Measurements from ENCODE around the gene TMEM221. TPM values are rescaled to one million over a fixed set of nuclear protein-coding genes. Genes with fewer than 3 reads are reported as not detected.

The TMEM221 gene
- total and polyA plus RNA-seq, 9 of the 15 experiments (the other 6 are each of a cell fraction or from before 2014, with no cell fraction given): 0.06 to 0.35 TPM; not detected in 7

DNA sequence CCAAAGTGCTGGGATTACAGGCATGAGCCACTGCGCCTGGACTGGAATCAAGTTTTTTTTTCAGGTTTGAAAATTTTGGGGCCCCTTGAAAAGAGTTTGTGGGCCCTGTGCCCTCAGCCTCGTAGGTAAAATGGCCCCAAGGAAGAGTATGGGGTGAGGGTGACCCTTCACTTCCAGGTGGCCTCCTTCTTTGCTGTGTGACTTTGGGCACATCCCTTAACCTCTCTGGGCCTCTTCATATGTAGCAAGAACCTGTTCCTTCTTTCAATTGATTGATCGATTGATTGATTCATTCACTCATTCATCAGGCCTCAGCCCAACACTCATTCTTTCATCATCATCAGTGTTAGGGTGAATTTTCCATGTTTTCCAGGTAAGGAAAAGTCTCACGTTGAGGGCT, 3.4 kb upstream of the TMEM221 start:
- CTCF ChIA-PET (ENCODE audit: low intra/inter-chr PET ratio): no interaction called here
- intact Hi-C loops (cut with micrococcal nuclease): loop anchor here (2.0 to 10.0 kb wide), 2 partner anchors 17 to 223 kb away; no protein-coding TSS in a partner anchor

More for the DNA sequence above, 3.4 kb upstream of the TMEM221 start:
- H3K27me3 ChIP-seq (ENCODE audit: control insufficient read depth in 2 of 2, insufficient read depth in 2 of 2, low read length in 2 of 2): peaks cover 0 to 15% of the 10 kb centered on the region in 2 experiments; a peak in 2 of 5 replicates
- H3K4me1 ChIP-seq (replicated peaks in 1 of 2; ENCODE audit: control insufficient read depth in 2 of 2, insufficient read depth in 2 of 2, low read length in 2 of 2): peaks cover 9 to 37% of the 10 kb centered on the region in 2 experiments; a peak in 4 of 5 replicates
- ATAC-seq: no peak
- no peaks in the 10 kb centered on the region for H3K79me2 ChIP-seq (ENCODE audit: control insufficient read depth, insufficient read depth, low read length)
- H3K9me3 ChIP-seq (replicated peaks; ENCODE audit: control insufficient read depth, insufficient read depth, low read depth, low read length): no peaks in the 10 kb centered on the region
- no peak overlapping the region for H3K4me2 ChIP-seq (ENCODE audit: insufficient read depth, low read length)
- no peak overlapping the region for H3K9ac ChIP-seq (ENCODE audit: insufficient read depth in 1 of 2, low read depth in 2 of 2, low read length in 2 of 2)
- FAIRE-seq: no peak
- 85% methylated on average over 4 of the region's 4 CpGs for WGBS (ENCODE audit: insufficient coverage, low coverage, missing lambda C conversion rate)
- no peaks in the 10 kb centered on the region for H3K36me3 ChIP-seq (ENCODE audit: control insufficient read depth, insufficient read depth, low read length)
- POLR2A ChIA-PET: interaction anchor here (0.6 kb wide), 1 partner anchor 14 kb away, joined by 4 read pairs; no protein-coding TSS in a partner anchor
- in situ Hi-C loops (cut with MboI): no loop called here
- no peaks in the 10 kb centered on the region for H4K20me1 ChIP-seq (replicated peaks; ENCODE audit: control insufficient read depth, insufficient read depth, low read length)
- DNase-seq (ENCODE audit: extremely low read depth in 1 of 4, low spot score in 3 of 4): no peak
- no peak overlapping the region for H2AFZ ChIP-seq (ENCODE audit: low read depth, low read length)
- no peak overlapping the region for H3K4me3 ChIP-seq
- no peaks in the 10 kb centered on the region for H3K9me1 ChIP-seq (ENCODE audit: control insufficient read depth, insufficient read depth, low read length)
- no peak overlapping the region for H3K27ac ChIP-seq (ENCODE audit: extremely low read depth, low read depth, low read length)
- no TSS peak for BruUV-seq (replicated peaks)
- TF ChIP-seq ZNF121 (CRISPR knock-in tag; conservative IDR thresholded peaks at IDR 0.05) (peak; percentile 68), SMARCA5 (IDR thresholded peaks at IDR 0.05) (0 out of 2 replicates have a peak, but pooled peaks have one; percentile 58), HDAC1 (IDR thresholded peaks at IDR 0.05) (no peak), RBM25 (IDR thresholded peaks at IDR 0.05; ENCODE audit: low read depth, low read length, severe bottlenecking) (peak; percentile 74), HDAC2 (IDR thresholded peaks at IDR 0.05) (peak; percentile 54; the same call in 1 of the 2 replicates), BCOR (IDR thresholded peaks at IDR 0.05) (peak; percentile 88), KDM1A (IDR thresholded peaks at IDR 0.05) (peak; percentile 55 to 67; a peak in 3 of 4 replicates), ZFP36 (IDR thresholded peaks at IDR 0.05; ENCODE audit: low read depth, low read length, partially characterized antibody) (peak; percentile 72)
- TF ChIP-seq, protein P1, sequence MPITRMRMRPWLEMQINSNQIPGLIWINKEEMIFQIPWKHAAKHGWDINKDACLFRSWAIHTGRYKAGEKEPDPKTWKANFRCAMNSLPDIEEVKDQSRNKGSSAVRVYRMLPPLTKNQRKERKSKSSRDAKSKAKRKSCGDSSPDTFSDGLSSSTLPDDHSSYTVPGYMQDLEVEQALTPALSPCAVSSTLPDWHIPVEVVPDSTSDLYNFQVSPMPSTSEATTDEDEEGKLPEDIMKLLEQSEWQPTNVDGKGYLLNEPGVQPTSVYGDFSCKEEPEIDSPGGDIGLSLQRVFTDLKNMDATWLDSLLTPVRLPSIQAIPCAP (CRISPR knock-in tag; IDR thresholded peaks at IDR 0.05; ENCODE audit: borderline replicate concordance): no peak

Data from K562 (cell line).